OCI-LY7 (cell line): ENCODE measurements around the gene CNGA1. TPM values are rescaled to one million over a fixed set of nuclear protein-coding genes. Genes with fewer than 3 reads are reported as not detected.

Experiments
- BruUV-seq: library from RNA; stranded (reverse); fragments of 400-500 nt; replicated peaks from 2 replicates; lab custom pipeline; 2021; lab: Mats Ljungman, UMichigan
- CTCF ChIA-PET: fragments of 300-600 bp; sonication (Branson Sonifier 250); formaldehyde crosslinking; loops from one replicate; lab custom pipeline; 2022; ENCODE audit warnings: antibody characterized with exemption; ENCODE audit not compliant: unreplicated experiment; lab: Charles Lee
- POLR2A ChIA-PET: fragments of 300-600 bp; sonication (Branson Sonifier 250); formaldehyde crosslinking; loops from one replicate; lab custom pipeline; 2022; ENCODE audit warnings: antibody characterized with exemption; lab: Charles Lee
- DNase-seq: peaks from one replicate; pipeline ENCODE4 v3.0.0-alpha.2; 2015; ENCODE audit warnings: low spot score
- H2AFZ ChIP-seq: fragments of 200-600 bp; sonication (generic), shearing (Covaris generic); 2 replicates; pipeline ENCODE4 v1.6.1; 2014; ENCODE audit warnings: mild to moderate bottlenecking, antibody characterized with exemption, low read length, moderate library complexity
- H3K27ac ChIP-seq: fragments of 200-600 bp; sonication (generic); 2 replicates; pipeline ENCODE4 v1.5.1; 2014; ENCODE audit warnings: mixed run types, low read depth, mild to moderate bottlenecking, moderate library complexity, low read length, inconsistent platforms; ENCODE audit not compliant: poor library complexity, severe bottlenecking
- H3K36me3 ChIP-seq: fragments of 200-600 bp; sonication (generic); 2 replicates; pipeline ENCODE4 v1.6.1; 2014; ENCODE audit warnings: mild to moderate bottlenecking, antibody characterized with exemption, low read length, moderate library complexity, mixed read lengths; ENCODE audit not compliant: insufficient read depth
- H3K4me1 ChIP-seq: fragments of 200-600 bp; sonication (generic); 2 replicates; pipeline ENCODE4 v1.5.1; 2014; ENCODE audit warnings: mild to moderate bottlenecking, low read length; ENCODE audit not compliant: insufficient read depth, poor library complexity, severe bottlenecking
- H3K4me2 ChIP-seq: fragments of 200-600 bp; sonication (generic); 2 replicates; pipeline ENCODE4 v1.6.1; 2014; ENCODE audit warnings: mild to moderate bottlenecking, low read length
- H3K4me3 ChIP-seq: fragments of 200-600 bp; sonication (generic); 2 replicates; pipeline ENCODE4 v1.5.1; 2014; ENCODE audit warnings: mild to moderate bottlenecking, low read depth, low read length; ENCODE audit not compliant: poor library complexity, severe bottlenecking
- H3K79me2 ChIP-seq: fragments of 200-600 bp; sonication (generic); 2 replicates; pipeline ENCODE4 v1.6.1; 2016; ENCODE audit warnings: low read depth, mild to moderate bottlenecking, low read length, moderate library complexity, mixed read lengths; ENCODE audit not compliant: insufficient read depth
- H3K9me2 ChIP-seq: fragments of 200-600 bp; sonication (generic); 2 replicates; pipeline ENCODE4 v1.6.1; 2016; ENCODE audit warnings: mild to moderate bottlenecking, low read length, mixed read lengths; ENCODE audit not compliant: insufficient read depth
- H3K9me3 ChIP-seq: fragments of 200-600 bp; sonication (generic); 2 replicates; pipeline ENCODE4 v1.6.1; 2014; ENCODE audit warnings: mild to moderate bottlenecking, mixed run types, low read length, mixed read lengths
- H4K20me1 ChIP-seq: fragments of 200-600 bp; sonication (generic); 2 replicates; pipeline ENCODE4 v1.6.1; 2014; ENCODE audit warnings: mild to moderate bottlenecking, antibody characterized with exemption, low read length, moderate library complexity, mixed read lengths; ENCODE audit not compliant: insufficient read depth
- CTCF ChIP-seq: fragments of 200-600 bp; sonication (generic); conservative IDR thresholded peaks from 2 replicates; pipeline ENCODE4 v1.5.1; 2014; ENCODE audit warnings: mild to moderate bottlenecking, antibody characterized with exemption, low read length, moderate library complexity, mixed read lengths
- EZH2phosphoT487 ChIP-seq: fragments of 200-600 bp; sonication (generic); IDR thresholded peaks from 2 replicates; pipeline ENCODE4 v1.6.1; 2018; ENCODE audit warnings: low read depth, borderline replicate concordance, mild to moderate bottlenecking, mixed run types, antibody characterized with exemption, low read length, moderate library complexity, mixed read lengths
- intact Hi-C: fragments of 100-400 bp; cut with micrococcal nuclease; formaldehyde crosslinking; loops from one replicate; pipeline ENCODE4 v1.10.0; 2022; ENCODE audit not compliant: unreplicated experiment
- total RNA-seq, 2 experiments: library from RNA; depleted of rRNA in 1 of 2; stranded (reverse); fragments of >200 nt in 1 of 2; shearing (Covaris generic) in 1 of 2; gene quantifications; 2 replicates each; pipeline ENCODE4 v1.2.3, GENCODE V29; 2014 to 2022

The CNGA1 gene
- total RNA-seq, 2 experiments from 2014 or later: not detected

DNA sequence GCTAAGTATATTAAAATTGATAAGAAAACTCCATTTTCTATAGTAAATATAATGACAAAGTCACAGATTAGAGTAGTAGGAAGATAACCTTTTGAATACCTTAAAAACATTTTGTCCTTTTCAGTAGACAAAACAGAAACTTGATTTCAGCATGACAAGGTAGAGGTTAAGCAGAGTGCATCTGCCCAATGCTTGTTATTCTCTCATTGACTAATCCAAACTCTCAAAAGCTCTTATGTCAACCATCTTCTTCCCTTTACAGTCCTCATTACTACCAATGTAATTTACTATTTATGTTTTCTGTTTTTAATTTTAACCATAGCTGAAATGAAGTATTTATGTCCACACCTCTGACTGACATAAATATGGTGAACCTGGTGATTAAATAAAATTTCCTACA lies 11.2 kb upstream of the CNGA1 start:
- no TSS peak for BruUV-seq
- Histone ChIP-seq H3K9me3 (peaks cover 11% of the 10 kb centered on the region; the same call in 1 of the 2 replicates), H3K36me3 (no peaks in the 10 kb centered on the region), H3K27ac (no peak overlapping the region), H3K4me2 (no peak overlapping the region), H3K4me3 (no peak overlapping the region), H3K79me2 (no peaks in the 10 kb centered on the region), H2AFZ (no peak overlapping the region), H4K20me1 (no peaks in the 10 kb centered on the region), H3K9me2 (no peaks in the 10 kb centered on the region), H3K4me1 (peaks cover 16% of the 10 kb centered on the region)
- TF ChIP-seq CTCF (no peak), EZH2phosphoT487 (no peak)
- ChIA-PET POLR2A (interaction anchor here (0.6 to 11.9 kb wide), 4 partner anchors 9 to 751 kb away, joined by 3 to 194 read pairs (median 8); no protein-coding TSS in a partner anchor), CTCF (no interaction called here)
- no peak for DNase-seq
- intact Hi-C loops: no loop called here

DNA sequence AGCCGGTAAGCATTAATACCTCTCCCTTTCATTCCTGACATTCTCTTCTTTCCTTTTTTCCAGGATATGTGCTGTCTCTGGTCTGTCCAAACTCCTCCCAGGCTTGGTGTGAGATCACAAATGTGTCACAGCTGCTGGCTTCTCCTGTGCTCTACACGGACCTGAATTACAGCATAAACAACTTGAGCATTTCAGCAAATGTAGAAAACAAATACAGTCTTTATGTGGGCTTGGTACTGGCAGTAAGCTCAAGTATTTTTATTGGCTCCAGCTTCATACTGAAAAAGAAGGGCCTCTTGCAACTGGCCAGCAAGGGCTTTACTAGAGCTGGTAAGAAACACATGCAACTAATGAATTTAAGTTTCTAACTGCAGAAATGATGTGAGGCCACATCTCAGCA lies 8.5 kb upstream of the CNGA1 start:
- ChIA-PET CTCF (no interaction called here), POLR2A (interaction anchor here (2.4 kb wide), 1 partner anchor 10 kb away, joined by 9 read pairs; no protein-coding TSS in a partner anchor)
- intact Hi-C loops: no loop called here
- peaks cover 11% of the 10 kb centered on the region; the same call in 1 of the 2 replicates for H3K9me3 ChIP-seq
- no peak overlapping the region for H3K27ac ChIP-seq
- no TSS peak for BruUV-seq
- no peak overlapping the region for H3K4me2 ChIP-seq
- TF ChIP-seq EZH2phosphoT487 (no peak), CTCF (no peak)
- H2AFZ ChIP-seq: no peak overlapping the region
- no peak overlapping the region for H3K4me3 ChIP-seq
- H3K4me1 ChIP-seq: peaks cover 11% of the 10 kb centered on the region
- H3K79me2 ChIP-seq: no peaks in the 10 kb centered on the region
- H3K36me3 ChIP-seq: no peaks in the 10 kb centered on the region
- DNase-seq: no peak
- H4K20me1 ChIP-seq: no peaks in the 10 kb centered on the region
- H3K9me2 ChIP-seq: no peaks in the 10 kb centered on the region

DNA sequence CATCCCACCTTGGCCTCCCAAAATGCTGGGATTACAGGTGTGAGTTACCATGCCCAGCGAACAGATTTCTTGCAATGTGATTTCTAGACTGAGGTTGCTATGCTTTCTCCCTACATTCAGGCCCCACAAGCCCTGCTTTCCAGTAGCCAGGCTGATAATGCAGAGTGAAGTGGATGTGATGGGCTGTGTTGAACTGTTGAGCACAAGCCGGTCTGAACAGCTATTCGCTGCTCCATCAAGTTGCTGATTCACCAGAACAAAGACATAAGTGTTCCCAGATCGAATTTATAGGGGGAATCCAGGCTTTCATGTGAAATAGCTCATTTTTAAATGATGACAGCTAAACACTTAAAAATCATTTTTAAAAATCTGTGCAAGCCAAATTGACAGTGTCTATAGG lies 8.0 kb upstream of the CNGA1 start:
- Histone ChIP-seq H3K4me3 (no peak overlapping the region), H3K79me2 (no peaks in the 10 kb centered on the region), H3K27ac (no peak overlapping the region), H2AFZ (no peak overlapping the region), H3K9me3 (peaks cover 11% of the 10 kb centered on the region; the same call in 1 of the 2 replicates), H4K20me1 (no peaks in the 10 kb centered on the region), H3K36me3 (no peaks in the 10 kb centered on the region), H3K4me1 (peaks cover 11% of the 10 kb centered on the region), H3K4me2 (no peak overlapping the region), H3K9me2 (no peaks in the 10 kb centered on the region)
- intact Hi-C loops: no loop called here
- no peak for DNase-seq
- ChIA-PET POLR2A (interaction anchor here (2.4 kb wide), 1 partner anchor 10 kb away, joined by 9 read pairs; no protein-coding TSS in a partner anchor), CTCF (no interaction called here)
- no TSS peak for BruUV-seq
- TF ChIP-seq CTCF: no peak
- TF ChIP-seq EZH2phosphoT487: no peak
